PFSK-1 (cell line): ENCODE measurements around the gene COL9A1.

Experiments used
- FOXP2 ChIP-seq: optimal IDR thresholded peaks from 2 replicates; pipeline ENCODE3; 2011; ENCODE audit warnings: borderline replicate concordance, control low read depth, inconsistent platforms; ENCODE audit not compliant: insufficient read depth; ENCODE audit errors: extremely low read length, extremely low read depth
- POLR2AphosphoS5 ChIP-seq: IDR thresholded peaks from 2 replicates; pipeline ENCODE4 v1.6.1; 2012; ENCODE audit warnings: low read depth, mild to moderate bottlenecking, control low read depth, low read length, moderate library complexity
- REST ChIP-seq, 2 experiments: IDR thresholded peaks; 2 replicates each; pipeline versions ENCODE4 v1.6.1 to v1.8.0; 2011 to 2012; ENCODE audit warnings: low read depth in 2 of 2, low read length in 2 of 2, control low read depth in 1 of 2, inconsistent platforms in 1 of 2, mild to moderate bottlenecking in 1 of 2, moderate library complexity in 1 of 2; ENCODE audit not compliant: insufficient read depth in 1 of 2
- SIN3A ChIP-seq: IDR thresholded peaks from 2 replicates; pipeline ENCODE4 v1.6.1; 2012; ENCODE audit warnings: mild to moderate bottlenecking, low read length, moderate library complexity, borderline replicate concordance; ENCODE audit not compliant: insufficient read depth
- TAF1 ChIP-seq: IDR thresholded peaks from 2 replicates; pipeline ENCODE4 v1.6.1; 2012; ENCODE audit warnings: low read length, control low read depth, borderline replicate concordance; ENCODE audit not compliant: insufficient read depth

Gene COL9A1

GRCh38 chr6:70171236-70171635 is 131.6 kb downstream of the COL9A1 start:
- no peak for TF ChIP-seq POLR2AphosphoS5
- no peak for TF ChIP-seq REST (IDR thresholded peaks at IDR 0.05; ENCODE audit: insufficient read depth in 1 of 2, low read depth in 2 of 2, low read length in 2 of 2)
- no peak for TF ChIP-seq TAF1
- TF ChIP-seq FOXP2 = no peak
- TF ChIP-seq SIN3A = no peak

- TF ChIP-seq SIN3A = no peak
- no peak for TF ChIP-seq POLR2AphosphoS5
- no peak for TF ChIP-seq REST (IDR thresholded peaks at IDR 0.05; ENCODE audit: insufficient read depth in 1 of 2, low read depth in 2 of 2, low read length in 2 of 2)
- TF ChIP-seq TAF1 = no peak
- TF ChIP-seq FOXP2 = no peak
Observed at GRCh38 chr6:70168681-70169377, 134.1 kb downstream of the COL9A1 start.
